Neural progenitor cell (in vitro differentiated cells): ENCODE data around the gene WWOX. TPM values are rescaled to one million over a fixed set of nuclear protein-coding genes. Genes with fewer than 3 reads are reported as not detected.

Experiments used
- DNase-seq: peaks from one replicate; pipeline ENCODE4 v3.0.0-alpha.2; 2016; ENCODE audit warnings: low spot score
- H2AFZ ChIP-seq: fragments of 200-600 bp; sonication (generic); replicated peaks from 2 replicates; pipeline ENCODE4 v1.6.1; 2016; ENCODE audit warnings: antibody characterized with exemption
- H3F3A ChIP-seq: fragments of 200-600 bp; sonication (generic); 2 replicates; pipeline ENCODE4 v1.6.1; 2016; ENCODE audit warnings: antibody characterized with exemption, low read depth
- H3K27ac ChIP-seq: fragments of 200-600 bp; sonication (generic); 2 replicates; pipeline ENCODE4 v1.5.1; 2016; ENCODE audit warnings: mild to moderate bottlenecking
- H3K27me3 ChIP-seq: fragments of 200-600 bp; sonication (generic); 2 replicates; pipeline ENCODE4 v1.6.1; 2016; ENCODE audit warnings: mild to moderate bottlenecking, moderate library complexity
- H3K36me3 ChIP-seq: fragments of 200-600 bp; sonication (generic); 2 replicates; pipeline ENCODE4 v1.5.1; 2016
- H3K4me1 ChIP-seq: fragments of 200-600 bp; sonication (generic); 2 replicates; pipeline ENCODE4 v1.6.1; 2016; ENCODE audit warnings: mixed run types
- H3K4me2 ChIP-seq: fragments of 200-600 bp; sonication (generic); 2 replicates; pipeline ENCODE4 v1.6.1; 2016
- H3K4me3 ChIP-seq: fragments of 200-600 bp; sonication (generic); 2 replicates; pipeline ENCODE4 v1.5.1; 2016
- H3K79me2 ChIP-seq: fragments of 200-600 bp; sonication (generic); 2 replicates; pipeline ENCODE4 v1.6.1; 2016; ENCODE audit warnings: low read depth
- H3K9ac ChIP-seq: fragments of 200-600 bp; sonication (generic); 2 replicates; pipeline ENCODE4 v1.6.1; 2016
- H3K9me3 ChIP-seq: fragments of 200-600 bp; sonication (generic); 2 replicates; pipeline ENCODE4 v1.5.1; 2016; ENCODE audit warnings: low read depth
- H4K20me1 ChIP-seq: fragments of 200-600 bp; sonication (generic); 2 replicates; pipeline ENCODE4 v1.6.1; 2016; ENCODE audit warnings: low read depth
- H3K27ac Mint-ChIP-seq: 3 replicates; pipeline ENCODE4 v1.8.0; 2021; ENCODE audit warnings: mixed read lengths
- H3K27me3 Mint-ChIP-seq: 2 replicates; pipeline ENCODE4 v1.8.0; 2022; ENCODE audit warnings: low read depth, mild to moderate bottlenecking, inconsistent platforms, moderate library complexity, mixed read lengths; ENCODE audit not compliant: insufficient read depth
- H3K36me3 Mint-ChIP-seq: 3 replicates; pipeline ENCODE4 v1.8.0; 2021; ENCODE audit warnings: mixed read lengths
- H3K4me1 Mint-ChIP-seq: 3 replicates; pipeline ENCODE4 v1.8.0; 2021; ENCODE audit warnings: mixed read lengths
- H3K4me3 Mint-ChIP-seq: 3 replicates; pipeline ENCODE4 v1.8.0; 2021; ENCODE audit warnings: mild to moderate bottlenecking, moderate library complexity, mixed read lengths
- H3K9me3 Mint-ChIP-seq: 3 replicates; pipeline ENCODE4 v1.8.0; 2020; ENCODE audit warnings: mixed read lengths
- EZH2 ChIP-seq: fragments of 200-600 bp; sonication (generic); IDR thresholded peaks from 2 replicates; pipeline ENCODE4 v1.6.1; 2017; ENCODE audit warnings: antibody characterized with exemption, mild to moderate bottlenecking, moderate library complexity
- EZH2phosphoT487 ChIP-seq: fragments of 200-600 bp; sonication (generic); IDR thresholded peaks from 2 replicates; pipeline ENCODE4 v1.6.1; 2017; ENCODE audit warnings: antibody characterized with exemption
- total RNA-seq: library from RNA; depleted of rRNA; stranded (reverse); fragments of >200 nt; gene quantifications from 2 replicates; pipeline ENCODE4 v1.2.3, GENCODE V29; 2015; ENCODE audit warnings: low replicate concordance
- TF ChIP-seq, protein P1 (sequence below): fragments of 200-600 bp; sonication (generic); IDR thresholded peaks from 2 replicates; pipeline ENCODE4 v1.5.1; 2017; ENCODE audit warnings: antibody characterized with exemption, mild to moderate bottlenecking

WWOX gene
- total RNA-seq, 1 donor from 2014 or later, result 63.7 TPM

- Histone ChIP-seq H3K27me3 (no peaks in the 10 kb centered on the region), H3K9me3 (no peaks in the 10 kb centered on the region), H3F3A (peaks cover 12% of the 10 kb centered on the region), H3K4me3 (no peak overlapping the region), H3K79me2 (no peaks in the 10 kb centered on the region), H3K27ac (no peak overlapping the region), H3K9ac (no peak overlapping the region), H2AFZ (no peak overlapping the region), H3K36me3 (no peaks in the 10 kb centered on the region), H4K20me1 (no peaks in the 10 kb centered on the region), H3K4me1 (peaks cover 25% of the 10 kb centered on the region), H3K4me2 (no peak overlapping the region)
- no peaks in the 10 kb centered on the region for H3K36me3 Mint-ChIP-seq
- H3K27me3 Mint-ChIP-seq, result peaks cover 2% of the 10 kb centered on the region
- peaks cover 15% of the 10 kb centered on the region for H3K9me3 Mint-ChIP-seq
- no peak for DNase-seq
- H3K27ac Mint-ChIP-seq, result no peak overlapping the region
- no peak for TF ChIP-seq EZH2phosphoT487
- no peak overlapping the region for H3K4me3 Mint-ChIP-seq
- H3K4me1 Mint-ChIP-seq, result peaks cover 32% of the 10 kb centered on the region
Measured at GRCh38 chr16:78903237-78903636, 803.8 kb downstream of the WWOX start.

DNA sequence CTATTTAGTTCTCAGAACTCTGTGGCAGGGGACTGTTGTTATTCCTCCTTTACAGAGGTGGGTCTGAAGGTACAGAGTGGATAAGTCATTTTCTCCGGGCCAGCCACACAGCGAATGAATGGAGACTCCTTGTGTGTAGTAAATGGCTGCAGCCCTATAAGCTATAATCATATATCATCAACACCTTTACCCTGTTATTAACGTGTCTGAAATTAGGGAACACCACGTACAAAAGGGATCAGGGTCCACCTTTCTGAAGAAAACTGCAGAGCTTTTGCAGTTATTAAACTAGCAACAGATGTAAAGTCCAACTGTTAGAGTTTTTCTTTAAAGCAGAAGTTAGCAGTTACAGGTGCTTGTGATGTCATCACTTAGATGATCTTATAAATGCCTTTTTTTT, 804.4 kb downstream of the WWOX start:
- no peak overlapping the region for H3K27ac ChIP-seq

DNA sequence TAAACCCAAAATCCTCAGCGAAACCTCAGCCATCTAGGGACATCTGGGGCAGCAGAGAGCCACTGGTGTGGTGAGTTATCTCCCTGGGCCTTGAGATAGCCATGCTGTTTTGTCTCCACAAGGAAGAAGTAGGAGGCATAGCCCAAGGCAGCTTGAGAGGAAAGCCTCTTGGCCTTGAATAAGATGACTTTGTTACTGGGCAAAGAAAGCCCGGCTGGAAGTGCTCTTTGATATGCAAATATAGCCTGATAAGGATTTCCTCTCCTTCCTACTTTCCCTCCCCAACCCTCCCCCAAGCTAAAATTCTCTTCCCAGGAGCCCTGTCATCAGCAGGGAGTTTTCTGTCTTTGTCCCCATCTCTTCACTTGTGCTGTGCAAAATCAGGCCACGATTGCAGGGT, 806.7 kb downstream of the WWOX start:
- Histone ChIP-seq H3K4me2 (no peak overlapping the region), H3K9ac (no peak overlapping the region), H2AFZ (no peak overlapping the region), H3K27me3 (no peaks in the 10 kb centered on the region), H3K4me3 (no peak overlapping the region), H3F3A (peaks cover 12% of the 10 kb centered on the region), H3K4me1 (peaks cover 12% of the 10 kb centered on the region), H3K79me2 (no peaks in the 10 kb centered on the region), H4K20me1 (no peaks in the 10 kb centered on the region), H3K36me3 (no peaks in the 10 kb centered on the region), H3K27ac (no peak overlapping the region), H3K9me3 (no peaks in the 10 kb centered on the region)
- Mint-ChIP-seq H3K4me1 (peaks cover 15% of the 10 kb centered on the region), H3K27ac (no peak overlapping the region), H3K9me3 (peaks cover 17% of the 10 kb centered on the region), H3K4me3 (no peak overlapping the region), H3K36me3 (peaks cover 2% of the 10 kb centered on the region), H3K27me3 (peaks cover 2% of the 10 kb centered on the region)
- no peak for TF ChIP-seq EZH2phosphoT487
- peak; percentile 24 for DNase-seq

More for the DNA sequence above, 804.4 kb downstream of the WWOX start:
- Histone ChIP-seq H4K20me1 (no peaks in the 10 kb centered on the region), H3K4me1 (peaks cover 25% of the 10 kb centered on the region), H3K79me2 (no peaks in the 10 kb centered on the region), H3K36me3 (no peaks in the 10 kb centered on the region), H3K4me2 (no peak overlapping the region), H3K9ac (no peak overlapping the region), H3F3A (peaks cover 12% of the 10 kb centered on the region), H3K27me3 (no peaks in the 10 kb centered on the region), H3K4me3 (no peak overlapping the region), H2AFZ (no peak overlapping the region), H3K9me3 (no peaks in the 10 kb centered on the region)
- no peaks in the 10 kb centered on the region for H3K36me3 Mint-ChIP-seq
- no peak overlapping the region for H3K27ac Mint-ChIP-seq
- DNase-seq, result no peak
- peaks cover 15% of the 10 kb centered on the region for H3K9me3 Mint-ChIP-seq
- peaks cover 2% of the 10 kb centered on the region for H3K27me3 Mint-ChIP-seq
- H3K4me3 Mint-ChIP-seq, result no peak overlapping the region
- TF ChIP-seq, protein P1, sequence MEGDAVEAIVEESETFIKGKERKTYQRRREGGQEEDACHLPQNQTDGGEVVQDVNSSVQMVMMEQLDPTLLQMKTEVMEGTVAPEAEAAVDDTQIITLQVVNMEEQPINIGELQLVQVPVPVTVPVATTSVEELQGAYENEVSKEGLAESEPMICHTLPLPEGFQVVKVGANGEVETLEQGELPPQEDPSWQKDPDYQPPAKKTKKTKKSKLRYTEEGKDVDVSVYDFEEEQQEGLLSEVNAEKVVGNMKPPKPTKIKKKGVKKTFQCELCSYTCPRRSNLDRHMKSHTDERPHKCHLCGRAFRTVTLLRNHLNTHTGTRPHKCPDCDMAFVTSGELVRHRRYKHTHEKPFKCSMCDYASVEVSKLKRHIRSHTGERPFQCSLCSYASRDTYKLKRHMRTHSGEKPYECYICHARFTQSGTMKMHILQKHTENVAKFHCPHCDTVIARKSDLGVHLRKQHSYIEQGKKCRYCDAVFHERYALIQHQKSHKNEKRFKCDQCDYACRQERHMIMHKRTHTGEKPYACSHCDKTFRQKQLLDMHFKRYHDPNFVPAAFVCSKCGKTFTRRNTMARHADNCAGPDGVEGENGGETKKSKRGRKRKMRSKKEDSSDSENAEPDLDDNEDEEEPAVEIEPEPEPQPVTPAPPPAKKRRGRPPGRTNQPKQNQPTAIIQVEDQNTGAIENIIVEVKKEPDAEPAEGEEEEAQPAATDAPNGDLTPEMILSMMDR, result no peak
- TF ChIP-seq EZH2phosphoT487, result no peak
- TF ChIP-seq EZH2, result no peak
- H3K4me1 Mint-ChIP-seq, result peaks cover 32% of the 10 kb centered on the region

- no peaks in the 10 kb centered on the region for H3K79me2 ChIP-seq
- no peak overlapping the region for H3K27ac Mint-ChIP-seq
- no peaks in the 10 kb centered on the region for H3K36me3 ChIP-seq
- peaks cover 20% of the 10 kb centered on the region for H3K9me3 Mint-ChIP-seq
- H3K4me1 Mint-ChIP-seq, result peaks cover 15% of the 10 kb centered on the region
- no peak overlapping the region for H3K9ac ChIP-seq
- no peaks in the 10 kb centered on the region for H4K20me1 ChIP-seq
- TF ChIP-seq, protein P1, result no peak
- no peak for TF ChIP-seq EZH2phosphoT487
- TF ChIP-seq EZH2, result no peak
- H2AFZ ChIP-seq, result no peak overlapping the region
- peaks cover 12% of the 10 kb centered on the region for H3K4me1 ChIP-seq
- no peak overlapping the region for H3K4me2 ChIP-seq
- no peaks in the 10 kb centered on the region for H3K27me3 ChIP-seq
- no peaks in the 10 kb centered on the region for H3K9me3 ChIP-seq
- no peak for DNase-seq
- peaks cover 2% of the 10 kb centered on the region for H3K27me3 Mint-ChIP-seq
- H3K36me3 Mint-ChIP-seq, result peaks cover 4% of the 10 kb centered on the region
- no peak overlapping the region for H3K4me3 Mint-ChIP-seq
- H3K27ac ChIP-seq, result no peak overlapping the region
- H3K4me3 ChIP-seq, result no peak overlapping the region
- peaks cover 12% of the 10 kb centered on the region for H3F3A ChIP-seq
Measured at GRCh38 chr16:78909226-78909625, 809.8 kb downstream of the WWOX start.
